Fibroblast of lung (primary cell): ENCODE measurements around the gene PI16. TPM values are rescaled to one million over a fixed set of nuclear protein-coding genes. Genes with fewer than 3 reads are reported as not detected.

ENCODE experiments used
- DNase-seq, 2 donors: peaks; one replicate each; pipeline versions ENCODE4 v3.0.0 to v3.0.0-alpha.2; 2010; ENCODE audit warnings: low read depth in 2 of 2
- H2AFZ ChIP-seq: 2 replicates; pipeline ENCODE4 v1.5.1; 2012; ENCODE audit warnings: low read length, control low read depth, inconsistent platforms
- H3K27ac ChIP-seq: 2 replicates; pipeline ENCODE4 v1.5.1; 2011; ENCODE audit warnings: low read length, control low read depth; ENCODE audit not compliant: insufficient read depth
- H3K27me3 ChIP-seq: 2 replicates; pipeline ENCODE4 v1.5.1; 2011; ENCODE audit warnings: mild to moderate bottlenecking, low read length; ENCODE audit not compliant: control insufficient read depth, insufficient read depth
- H3K36me3 ChIP-seq: 2 replicates; pipeline ENCODE4 v1.5.1; 2011; ENCODE audit warnings: low read length; ENCODE audit not compliant: control insufficient read depth, insufficient read depth
- H3K4me1 ChIP-seq: 2 replicates; pipeline ENCODE4 v1.5.1; 2011; ENCODE audit warnings: low read length; ENCODE audit not compliant: control insufficient read depth, insufficient read depth; ENCODE audit errors: extremely low read depth
- H3K4me2 ChIP-seq: 2 replicates; pipeline ENCODE4 v1.5.1; 2011; ENCODE audit warnings: low read length, control low read depth; ENCODE audit not compliant: insufficient read depth; ENCODE audit errors: extremely low read depth
- H3K4me3 ChIP-seq, 4 experiments: fragments of 200-600 bp in 1 of 4; sonication (generic) in 1 of 4; replicated peaks in 1 of 4; 2 replicates each; pipeline ENCODE4 v1.5.1; 2011 to 2016; ENCODE audit warnings: low read length in 4 of 4, low read depth in 3 of 4, mild to moderate bottlenecking in 3 of 4, control low read depth in 2 of 4, inconsistent platforms in 1 of 4, mixed read lengths in 1 of 4; ENCODE audit not compliant: insufficient read depth in 1 of 4; ENCODE audit errors: control extremely low read depth in 1 of 4
- H3K79me2 ChIP-seq: 2 replicates; pipeline ENCODE4 v1.5.1; 2012; ENCODE audit warnings: mild to moderate bottlenecking, low read length, inconsistent platforms; ENCODE audit not compliant: control insufficient read depth, insufficient read depth
- H3K9ac ChIP-seq: 2 replicates; pipeline ENCODE4 v1.5.1; 2011; ENCODE audit warnings: mild to moderate bottlenecking, low read length, control low read depth; ENCODE audit not compliant: insufficient read depth
- H3K9me3 ChIP-seq: 2 replicates; pipeline ENCODE4 v1.5.1; 2012; ENCODE audit warnings: low read depth, low read length; ENCODE audit not compliant: control insufficient read depth, insufficient read depth
- H4K20me1 ChIP-seq: 2 replicates; pipeline ENCODE4 v1.5.1; 2011; ENCODE audit warnings: low read length; ENCODE audit not compliant: control insufficient read depth, insufficient read depth; ENCODE audit errors: extremely low read depth
- CTCF ChIP-seq, 2 donors: IDR thresholded peaks in 1 of 2; conservative IDR thresholded peaks in 1 of 2; 1 replicate in 1 of 2; 2 replicates in 1 of 2; pipeline ENCODE4 v1.5.1; 2011 to 2012; ENCODE audit warnings: low read length in 2 of 2, control low read depth in 1 of 2, inconsistent platforms in 1 of 2, low read depth in 1 of 2, mild to moderate bottlenecking in 1 of 2
- EZH2 ChIP-seq: IDR thresholded peaks from 2 replicates; pipeline ENCODE4 v1.5.1; 2012; ENCODE audit warnings: low read length, control low read depth, mild to moderate bottlenecking; ENCODE audit errors: missing control alignments
- polyA plus RNA-seq, 2 donors: library from polyadenylated mRNA; depleted of rRNA in 1 of 2; stranded (reverse) in 1 of 2; unstranded in 1 of 2; fragments of >200 nt; gene quantifications; 2 replicates each; pipeline ENCODE4 v1.2.1, GENCODE V29; 2011 to 2012; ENCODE audit warnings: missing spikeins in 1 of 2
- total RNA-seq: library from RNA; depleted of rRNA; stranded (reverse); fragments of >200 nt; gene quantifications from 2 replicates; pipeline ENCODE4 v1.2.1, GENCODE V29; 2014

Gene PI16
- total and polyA plus RNA-seq, 2 donors (not counting 1 experiment from before 2014, with no cell fraction given): 0.09 TPM; not detected in 1

- H3K9ac ChIP-seq: no peak overlapping the region
- H2AFZ ChIP-seq: no peak overlapping the region
- peaks cover 13% of the 10 kb centered on the region for H3K36me3 ChIP-seq
- H3K9me3 ChIP-seq: no peaks in the 10 kb centered on the region
- no peak overlapping the region for H3K27ac ChIP-seq
- no peak overlapping the region for H3K4me3 ChIP-seq
- H3K4me1 ChIP-seq: peaks cover 18% of the 10 kb centered on the region
- DNase-seq: peak in 1 of 2 donors; percentile 28
- H3K4me2 ChIP-seq: no peak overlapping the region
- H4K20me1 ChIP-seq: no peaks in the 10 kb centered on the region
- TF ChIP-seq EZH2: no peak
- TF ChIP-seq CTCF (conservative IDR thresholded peaks at IDR 0.05 in 1 of 2, IDR thresholded peaks at IDR 0.05 in 1 of 2; ENCODE audit: low read depth in 1 of 2, low read length in 2 of 2): no peak
- H3K27me3 ChIP-seq: no peaks in the 10 kb centered on the region
- H3K79me2 ChIP-seq: no peaks in the 10 kb centered on the region
Observed at GRCh38 chr6:36924131-36924530, 30.4 kb upstream of the PI16 start.

GRCh38 chr6:36924778-36925374 is 29.7 kb upstream of the PI16 start:
- Histone ChIP-seq H3K9ac (no peak overlapping the region), H2AFZ (no peak overlapping the region), H3K36me3 (peaks cover 9% of the 10 kb centered on the region), H3K4me1 (peaks cover 19% of the 10 kb centered on the region), H3K9me3 (no peaks in the 10 kb centered on the region), H3K4me3 (no peak overlapping the region), H3K79me2 (no peaks in the 10 kb centered on the region), H3K27me3 (no peaks in the 10 kb centered on the region), H3K4me2 (no peak overlapping the region), H4K20me1 (no peaks in the 10 kb centered on the region), H3K27ac (no peak overlapping the region)
- no peak for DNase-seq
- TF ChIP-seq EZH2 (no peak), CTCF (conservative IDR thresholded peaks at IDR 0.05 in 1 of 2, IDR thresholded peaks at IDR 0.05 in 1 of 2; ENCODE audit: low read depth in 1 of 2, low read length in 2 of 2) (no peak)

- H3K27ac ChIP-seq: no peak overlapping the region
- H3K4me3 ChIP-seq: no peak overlapping the region
- H2AFZ ChIP-seq: no peak overlapping the region
- H3K79me2 ChIP-seq: no peaks in the 10 kb centered on the region
- TF ChIP-seq EZH2 (no peak), CTCF (conservative IDR thresholded peaks at IDR 0.05 in 1 of 2, IDR thresholded peaks at IDR 0.05 in 1 of 2; ENCODE audit: low read depth in 1 of 2, low read length in 2 of 2) (no peak)
- H3K27me3 ChIP-seq: no peaks in the 10 kb centered on the region
- peaks cover 6% of the 10 kb centered on the region for H3K36me3 ChIP-seq
- no peak for DNase-seq
- H3K4me2 ChIP-seq: no peak overlapping the region
- peaks cover 16% of the 10 kb centered on the region for H3K4me1 ChIP-seq
- no peak overlapping the region for H3K9ac ChIP-seq
- H4K20me1 ChIP-seq: no peaks in the 10 kb centered on the region
- H3K9me3 ChIP-seq: no peaks in the 10 kb centered on the region
Observed at GRCh38 chr6:36925809-36926208, 28.7 kb upstream of the PI16 start.
